ENCODE data around the gene E2F4.

Gene E2F4

GRCh38 chr16:67195676-67196075 is 3.7 kb downstream of the E2F4 start:
- Histone ChIP-seq H3K4me3 (ENCODE audit: low read length) (no peak overlapping the region), H3K9ac (ENCODE audit: low read depth, low read length) (no peak overlapping the region), H3K36me3 (ENCODE audit: insufficient read depth, low read length) (peaks cover 53% of the 10 kb centered on the region), H3K9me3 (ENCODE audit: insufficient read depth, low read depth, low read length) (no peaks in the 10 kb centered on the region), H3K4me1 (ENCODE audit: insufficient read depth, low read length) (peaks cover 7% of the 10 kb centered on the region), H3K27ac (ENCODE audit: low read depth, low read length) (no peak overlapping the region), H3K27me3 (ENCODE audit: insufficient read depth, low read length) (no peaks in the 10 kb centered on the region)
- 95% methylated on average over 5 of the region's 5 CpGs for WGBS

- Histone ChIP-seq H3K9ac (ENCODE audit: low read depth, low read length) (no peak overlapping the region), H3K27me3 (ENCODE audit: insufficient read depth, low read length) (no peaks in the 10 kb centered on the region), H3K36me3 (ENCODE audit: insufficient read depth, low read length) (peaks cover 59% of the 10 kb centered on the region), H3K4me1 (ENCODE audit: insufficient read depth, low read length) (peaks cover 7% of the 10 kb centered on the region), H3K9me3 (ENCODE audit: insufficient read depth, low read depth, low read length) (no peaks in the 10 kb centered on the region), H3K4me3 (ENCODE audit: low read length) (no peak overlapping the region), H3K27ac (ENCODE audit: low read depth, low read length) (no peak overlapping the region)
- 94% methylated on average over 1 of the region's 1 CpG for WGBS
These were observed 4.9 kb downstream of the E2F4 start for GRCh38 chr16:67196881-67197280.

- Histone ChIP-seq H3K36me3 (ENCODE audit: insufficient read depth, low read length) (peaks cover 66% of the 10 kb centered on the region), H3K9me3 (ENCODE audit: insufficient read depth, low read depth, low read length) (no peaks in the 10 kb centered on the region), H3K27ac (ENCODE audit: low read depth, low read length) (no peak overlapping the region), H3K4me3 (ENCODE audit: low read length) (no peak overlapping the region), H3K4me1 (ENCODE audit: insufficient read depth, low read length) (peaks cover 7% of the 10 kb centered on the region), H3K27me3 (ENCODE audit: insufficient read depth, low read length) (no peaks in the 10 kb centered on the region), H3K9ac (ENCODE audit: low read depth, low read length) (no peak overlapping the region)
- WGBS, result 93% methylated on average over 6 of the region's 6 CpGs
These were observed 5.7 kb downstream of the E2F4 start for GRCh38 chr16:67197704-67198103.

- no peak overlapping the region for H3K9ac ChIP-seq (ENCODE audit: low read depth, low read length)
These were observed 6.3 kb downstream of the E2F4 start for GRCh38 chr16:67198238-67198734.

GRCh38 chr16:67199011-67199807 is 7.3 kb downstream of the E2F4 start, which contains the start of gene ELMO3:
Gene ELMO3 (plus strand): TSS chr16:67199131. CDS start chr16:67199327, 196 bp downstream.
- no peaks in the 10 kb centered on the region for H3K27me3 ChIP-seq (ENCODE audit: insufficient read depth, low read length)
- no peak within 1 kb of the TSS for H3K27ac ChIP-seq (ENCODE audit: low read depth, low read length)
- H3K4me3 ChIP-seq (ENCODE audit: low read length), result peak within 1 kb of the TSS; percentile 64
- no peak within 1 kb of the TSS; the same call in 1 of the 2 replicates for H3K9ac ChIP-seq (ENCODE audit: low read depth, low read length)
- no peaks in the 10 kb centered on the region; the same call in 1 of the 2 replicates for H3K4me1 ChIP-seq (ENCODE audit: insufficient read depth, low read length)
- no peaks in the 10 kb centered on the region for H3K9me3 ChIP-seq (ENCODE audit: insufficient read depth, low read depth, low read length)
- 87% methylated on average over 59 of the region's 61 CpGs for WGBS
- peaks cover 64% of the 10 kb centered on the region for H3K36me3 ChIP-seq (ENCODE audit: insufficient read depth, low read length)

More at GRCh38 chr16:67198238-67198734, 6.3 kb downstream of the E2F4 start:
- H3K4me1 ChIP-seq (ENCODE audit: insufficient read depth, low read length), result peaks cover 2% of the 10 kb centered on the region
- H3K36me3 ChIP-seq (ENCODE audit: insufficient read depth, low read length), result peaks cover 68% of the 10 kb centered on the region
- no peak overlapping the region for H3K27ac ChIP-seq (ENCODE audit: low read depth, low read length)
- H3K27me3 ChIP-seq (ENCODE audit: insufficient read depth, low read length), result no peaks in the 10 kb centered on the region
- H3K9me3 ChIP-seq (ENCODE audit: insufficient read depth, low read depth, low read length), result no peaks in the 10 kb centered on the region
- peak overlapping the region; percentile 64; the same call in 1 of the 2 replicates for H3K4me3 ChIP-seq (ENCODE audit: low read length)
- 87% methylated on average over 12 of the region's 12 CpGs for WGBS

GRCh38 chr16:67199808-67200198 is 7.8 kb downstream of the E2F4 start:
- WGBS, result 92% methylated on average over 21 of the region's 22 CpGs

GRCh38 chr16:67200491-67200890 is 8.5 kb downstream of the E2F4 start:
- WGBS, result 94% methylated on average over 8 of the region's 8 CpGs
- Histone ChIP-seq H3K9me3 (ENCODE audit: insufficient read depth, low read depth, low read length) (no peaks in the 10 kb centered on the region), H3K9ac (ENCODE audit: low read depth, low read length) (no peak overlapping the region), H3K4me3 (ENCODE audit: low read length) (no peak overlapping the region), H3K36me3 (ENCODE audit: insufficient read depth, low read length) (peaks cover 52% of the 10 kb centered on the region), H3K4me1 (ENCODE audit: insufficient read depth, low read length) (no peaks in the 10 kb centered on the region; the same call in 1 of the 2 replicates), H3K27me3 (ENCODE audit: insufficient read depth, low read length) (no peaks in the 10 kb centered on the region), H3K27ac (ENCODE audit: low read depth, low read length) (no peak overlapping the region)

More at GRCh38 chr16:67199808-67200198, 7.8 kb downstream of the E2F4 start:
- H3K27ac ChIP-seq (ENCODE audit: low read depth, low read length), result no peak overlapping the region
- H3K36me3 ChIP-seq (ENCODE audit: insufficient read depth, low read length), result peaks cover 59% of the 10 kb centered on the region
- H3K27me3 ChIP-seq (ENCODE audit: insufficient read depth, low read length), result no peaks in the 10 kb centered on the region
- H3K4me3 ChIP-seq (ENCODE audit: low read length), result peak overlapping the region; percentile 56
- H3K9ac ChIP-seq (ENCODE audit: low read depth, low read length), result no peak overlapping the region; the same call in 1 of the 2 replicates
- H3K9me3 ChIP-seq (ENCODE audit: insufficient read depth, low read depth, low read length), result no peaks in the 10 kb centered on the region
- no peaks in the 10 kb centered on the region; the same call in 1 of the 2 replicates for H3K4me1 ChIP-seq (ENCODE audit: insufficient read depth, low read length)

- H3K36me3 ChIP-seq (ENCODE audit: insufficient read depth, low read length), result peaks cover 40% of the 10 kb centered on the region
- no peaks in the 10 kb centered on the region for H3K9me3 ChIP-seq (ENCODE audit: insufficient read depth, low read depth, low read length)
- no peak overlapping the region for H3K4me3 ChIP-seq (ENCODE audit: low read length)
- H3K27ac ChIP-seq (ENCODE audit: low read depth, low read length), result no peak overlapping the region
- H3K27me3 ChIP-seq (ENCODE audit: insufficient read depth, low read length), result no peaks in the 10 kb centered on the region
- H3K9ac ChIP-seq (ENCODE audit: low read depth, low read length), result no peak overlapping the region
- H3K4me1 ChIP-seq (ENCODE audit: insufficient read depth, low read length), result no peaks in the 10 kb centered on the region; the same call in 1 of the 2 replicates
- 95% methylated on average over 40 of the region's 40 CpGs for WGBS
These were observed 9.7 kb downstream of the E2F4 start for GRCh38 chr16:67201411-67202345.

- no peak overlapping the region for H3K9ac ChIP-seq (ENCODE audit: low read depth, low read length)
- H3K4me3 ChIP-seq (ENCODE audit: low read length), result no peak overlapping the region
- 94% methylated on average over 12 of the region's 12 CpGs for WGBS
- H3K4me1 ChIP-seq (ENCODE audit: insufficient read depth, low read length), result peaks cover 7% of the 10 kb centered on the region
- no peaks in the 10 kb centered on the region for H3K27me3 ChIP-seq (ENCODE audit: insufficient read depth, low read length)
- no peaks in the 10 kb centered on the region for H3K9me3 ChIP-seq (ENCODE audit: insufficient read depth, low read depth, low read length)
- H3K36me3 ChIP-seq (ENCODE audit: insufficient read depth, low read length), result peaks cover 33% of the 10 kb centered on the region
- H3K27ac ChIP-seq (ENCODE audit: low read depth, low read length), result no peak overlapping the region
These were observed 10.5 kb downstream of the E2F4 start for GRCh38 chr16:67202426-67202825.

- Histone ChIP-seq H3K27me3 (ENCODE audit: insufficient read depth, low read length) (no peaks in the 10 kb centered on the region), H3K9me3 (ENCODE audit: insufficient read depth, low read depth, low read length) (no peaks in the 10 kb centered on the region), H3K27ac (ENCODE audit: low read depth, low read length) (no peak overlapping the region), H3K36me3 (ENCODE audit: insufficient read depth, low read length) (peaks cover 27% of the 10 kb centered on the region), H3K9ac (ENCODE audit: low read depth, low read length) (no peak overlapping the region), H3K4me1 (ENCODE audit: insufficient read depth, low read length) (peaks cover 8% of the 10 kb centered on the region), H3K4me3 (ENCODE audit: low read length) (no peak overlapping the region)
- WGBS, result 94% methylated on average over 23 of the region's 23 CpGs
These were observed 11.1 kb downstream of the E2F4 start for GRCh38 chr16:67202956-67203493.

Measured in HUES64 (cell line).